ENCODE data around the gene SRRM1. TPM values are rescaled to one million over a fixed set of nuclear protein-coding genes. Genes with fewer than 3 reads are reported as not detected.
"Not testable (repeated sequence)": the region's sequence is repeated elsewhere in the genome, so short reads cannot be mapped to it uniquely, and the experiment has no call there.

The SRRM1 gene
- polyA plus RNA-seq, 1 donor (not counting 4 experiments of a cell fraction or from before 2014, with no cell fraction given) = 56.1 TPM

DNA sequence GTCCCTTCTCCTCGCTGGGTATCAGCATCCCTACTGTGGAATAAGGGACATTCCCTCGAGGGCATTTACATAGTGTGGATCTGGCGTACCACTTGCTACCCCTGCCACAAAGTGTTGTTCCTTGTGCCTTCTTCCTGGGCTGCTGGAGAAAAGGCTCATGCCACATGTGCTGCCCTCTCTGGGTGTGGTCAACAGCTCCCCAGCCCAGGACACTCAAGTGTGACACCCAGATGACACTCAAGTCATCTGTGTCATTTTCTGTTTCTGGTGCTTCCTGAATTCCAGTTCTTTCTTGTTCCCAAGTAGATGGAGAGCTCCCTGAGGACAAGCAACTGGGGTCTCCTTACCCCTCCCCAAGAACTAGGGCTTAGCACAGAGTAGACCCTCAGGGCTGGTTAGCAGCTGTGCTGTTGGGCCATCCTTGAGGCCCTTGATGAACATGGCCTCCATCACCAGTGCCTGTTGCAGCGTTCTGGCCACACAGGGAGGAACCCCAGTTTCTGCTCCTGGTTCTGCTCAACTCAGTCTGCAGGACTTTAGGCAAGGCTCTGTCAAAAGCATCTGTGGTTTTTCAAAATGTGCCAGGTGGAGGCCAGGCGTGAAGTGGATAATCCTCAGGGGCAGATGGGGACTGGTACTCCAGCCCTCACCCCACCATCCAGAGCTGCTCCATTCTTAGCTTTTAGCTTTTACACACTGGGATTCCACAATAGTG lies 53.1 kb downstream of the SRRM1 start:
- H3K27ac ChIP-seq (ENCODE audit: control insufficient read depth, insufficient read depth, low read length) = no peak overlapping the region
- no peaks in the 10 kb centered on the region for H3K9me1 ChIP-seq (ENCODE audit: control insufficient read depth, extremely low read depth, insufficient read depth, low read length)
- peaks cover 3% of the 10 kb centered on the region for H3K4me1 ChIP-seq (ENCODE audit: control insufficient read depth, extremely low read depth, insufficient read depth, low read length)
- H3K36me3 ChIP-seq (ENCODE audit: control insufficient read depth in 2 of 2, extremely low read depth in 1 of 2, insufficient read depth in 2 of 2, low read length in 2 of 2) = no peaks in the 10 kb centered on the region
- H3K4me3 ChIP-seq (ENCODE audit: control insufficient read depth in 2 of 3, extremely low read depth in 1 of 3, insufficient read depth in 2 of 3, low read depth in 1 of 3, low read length in 3 of 3) = no peak overlapping the region
- H3K9me3 ChIP-seq (ENCODE audit: control insufficient read depth, low read depth, low read length) = no peaks in the 10 kb centered on the region
- no peaks in the 10 kb centered on the region for H3K79me2 ChIP-seq (ENCODE audit: control insufficient read depth, insufficient read depth, low read length)
- H4K20me1 ChIP-seq (ENCODE audit: control insufficient read depth, extremely low read depth, insufficient read depth, low read length) = no peaks in the 10 kb centered on the region
- FAIRE-seq (no peak), DNase-seq (ENCODE audit: low read depth, low spot score) (no peak)
- H3K9ac ChIP-seq (ENCODE audit: control insufficient read depth, extremely low read depth, insufficient read depth, low read length) = no peak overlapping the region
- dilution Hi-C loops (cut with MboI; ENCODE audit: extremely low pct_ligation_motif_present, low sequenced_read_pairs) = no loop called here
- H3K27me3 ChIP-seq (ENCODE audit: control insufficient read depth, extremely low read depth, insufficient read depth, low read length) = no peaks in the 10 kb centered on the region
- H2AFZ ChIP-seq (ENCODE audit: control insufficient read depth, low read length) = no peak overlapping the region
- TF ChIP-seq, protein P1, sequence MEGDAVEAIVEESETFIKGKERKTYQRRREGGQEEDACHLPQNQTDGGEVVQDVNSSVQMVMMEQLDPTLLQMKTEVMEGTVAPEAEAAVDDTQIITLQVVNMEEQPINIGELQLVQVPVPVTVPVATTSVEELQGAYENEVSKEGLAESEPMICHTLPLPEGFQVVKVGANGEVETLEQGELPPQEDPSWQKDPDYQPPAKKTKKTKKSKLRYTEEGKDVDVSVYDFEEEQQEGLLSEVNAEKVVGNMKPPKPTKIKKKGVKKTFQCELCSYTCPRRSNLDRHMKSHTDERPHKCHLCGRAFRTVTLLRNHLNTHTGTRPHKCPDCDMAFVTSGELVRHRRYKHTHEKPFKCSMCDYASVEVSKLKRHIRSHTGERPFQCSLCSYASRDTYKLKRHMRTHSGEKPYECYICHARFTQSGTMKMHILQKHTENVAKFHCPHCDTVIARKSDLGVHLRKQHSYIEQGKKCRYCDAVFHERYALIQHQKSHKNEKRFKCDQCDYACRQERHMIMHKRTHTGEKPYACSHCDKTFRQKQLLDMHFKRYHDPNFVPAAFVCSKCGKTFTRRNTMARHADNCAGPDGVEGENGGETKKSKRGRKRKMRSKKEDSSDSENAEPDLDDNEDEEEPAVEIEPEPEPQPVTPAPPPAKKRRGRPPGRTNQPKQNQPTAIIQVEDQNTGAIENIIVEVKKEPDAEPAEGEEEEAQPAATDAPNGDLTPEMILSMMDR (optimal IDR thresholded peaks at IDR 0.05 in 1 of 3, IDR thresholded peaks at IDR 0.05 in 1 of 3, conservative IDR thresholded peaks at IDR 0.05 in 1 of 3; ENCODE audit: extremely low read depth in 1 of 3, insufficient read depth in 2 of 3, low read length in 3 of 3) = no peak
- TF ChIP-seq EZH2 (IDR thresholded peaks at IDR 0.05; ENCODE audit: low read length) = no peak
- H3K4me2 ChIP-seq (ENCODE audit: control insufficient read depth, extremely low read depth, insufficient read depth, low read depth, low read length) = no peak overlapping the region

DNA sequence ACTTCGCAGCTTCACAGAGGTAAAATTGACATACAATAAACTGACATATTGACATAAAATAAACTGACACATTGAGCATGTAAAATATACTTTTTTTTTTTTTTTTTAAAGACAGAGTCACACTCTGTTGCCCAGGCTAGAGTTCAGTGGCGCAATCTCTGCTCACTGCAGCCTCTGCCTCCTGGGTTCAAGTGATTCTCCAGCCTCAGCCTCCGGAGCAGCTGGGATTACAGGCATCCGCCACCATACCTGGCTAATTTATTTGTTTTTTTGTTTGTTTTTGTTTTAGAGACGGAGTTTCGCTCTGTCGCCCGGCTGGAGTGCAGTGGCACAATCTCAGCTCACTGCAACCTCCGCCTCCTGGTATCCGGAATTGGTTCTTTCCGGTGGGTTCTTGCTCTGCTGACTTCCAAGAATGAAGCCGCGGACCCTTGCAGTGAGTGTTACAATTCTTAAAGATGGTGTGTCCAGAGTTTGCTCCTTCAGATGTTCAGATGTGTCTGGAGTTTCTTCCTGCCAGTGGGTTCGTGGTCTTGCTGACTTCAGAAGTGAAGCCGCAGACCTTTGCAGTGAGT lies 53.7 kb downstream of the SRRM1 start:
- Histone ChIP-seq H3K4me1 (ENCODE audit: control insufficient read depth, extremely low read depth, insufficient read depth, low read length) (peaks cover 3% of the 10 kb centered on the region), H3K79me2 (ENCODE audit: control insufficient read depth, insufficient read depth, low read length) (no peaks in the 10 kb centered on the region), H3K27ac (ENCODE audit: control insufficient read depth, insufficient read depth, low read length) (no peak overlapping the region), H4K20me1 (ENCODE audit: control insufficient read depth, extremely low read depth, insufficient read depth, low read length) (no peaks in the 10 kb centered on the region), H3K9me1 (ENCODE audit: control insufficient read depth, extremely low read depth, insufficient read depth, low read length) (no peaks in the 10 kb centered on the region), H3K9me3 (ENCODE audit: control insufficient read depth, low read depth, low read length) (no peaks in the 10 kb centered on the region), H2AFZ (ENCODE audit: control insufficient read depth, low read length) (no peak overlapping the region), H3K36me3 (ENCODE audit: control insufficient read depth in 2 of 2, extremely low read depth in 1 of 2, insufficient read depth in 2 of 2, low read length in 2 of 2) (no peaks in the 10 kb centered on the region), H3K4me2 (ENCODE audit: control insufficient read depth, extremely low read depth, insufficient read depth, low read depth, low read length) (no peak overlapping the region), H3K4me3 (ENCODE audit: control insufficient read depth in 2 of 3, extremely low read depth in 1 of 3, insufficient read depth in 2 of 3, low read depth in 1 of 3, low read length in 3 of 3) (no peak overlapping the region), H3K9ac (ENCODE audit: control insufficient read depth, extremely low read depth, insufficient read depth, low read length) (no peak overlapping the region), H3K27me3 (ENCODE audit: control insufficient read depth, extremely low read depth, insufficient read depth, low read length) (no peaks in the 10 kb centered on the region)
- no peak for FAIRE-seq
- dilution Hi-C loops (cut with MboI; ENCODE audit: extremely low pct_ligation_motif_present, low sequenced_read_pairs) = no loop called here
- DNase-seq (ENCODE audit: low read depth, low spot score) = no peak
- TF ChIP-seq, protein P1 (optimal IDR thresholded peaks at IDR 0.05 in 1 of 3, IDR thresholded peaks at IDR 0.05 in 1 of 3, conservative IDR thresholded peaks at IDR 0.05 in 1 of 3; ENCODE audit: extremely low read depth in 1 of 3, insufficient read depth in 2 of 3, low read length in 3 of 3) = no peak
- no peak for TF ChIP-seq EZH2 (IDR thresholded peaks at IDR 0.05; ENCODE audit: low read length)

DNA sequence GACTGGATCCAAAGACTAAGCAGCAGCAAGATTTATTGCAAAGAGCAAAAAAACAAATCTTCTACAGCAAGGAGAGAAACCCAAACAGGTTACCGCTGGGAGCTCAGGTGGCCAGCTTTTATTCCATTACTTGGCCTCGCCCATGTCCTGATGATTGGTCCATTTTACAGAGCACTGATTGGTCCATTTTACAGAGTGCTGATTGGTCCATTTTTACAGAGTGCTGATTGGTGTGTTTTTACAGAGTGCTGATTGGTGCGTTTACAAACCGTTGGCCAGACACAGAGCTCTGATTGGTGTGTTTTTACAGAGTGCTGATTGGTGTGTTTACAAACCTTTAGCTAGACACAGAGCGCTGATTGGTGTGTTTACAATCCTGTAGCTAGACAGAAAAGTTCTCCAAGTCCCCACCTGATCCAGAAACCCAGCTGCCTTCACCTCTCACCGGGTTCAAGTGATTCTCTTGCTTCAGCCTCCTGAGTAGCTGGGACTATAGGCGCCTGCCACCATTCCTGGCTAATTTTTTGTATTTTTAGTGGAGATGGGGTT lies 54.4 kb downstream of the SRRM1 start:
- H3K4me2 ChIP-seq (ENCODE audit: control insufficient read depth, extremely low read depth, insufficient read depth, low read depth, low read length); H3K36me3 ChIP-seq (ENCODE audit: control insufficient read depth in 2 of 2, extremely low read depth in 1 of 2, insufficient read depth in 2 of 2, low read length in 2 of 2); H3K9me3 ChIP-seq (ENCODE audit: control insufficient read depth, low read depth, low read length); H4K20me1 ChIP-seq (ENCODE audit: control insufficient read depth, extremely low read depth, insufficient read depth, low read length); H3K9ac ChIP-seq (ENCODE audit: control insufficient read depth, extremely low read depth, insufficient read depth, low read length); dilution Hi-C loops (cut with MboI; ENCODE audit: extremely low pct_ligation_motif_present, low sequenced_read_pairs); H3K27ac ChIP-seq (ENCODE audit: control insufficient read depth, insufficient read depth, low read length); H3K4me1 ChIP-seq (ENCODE audit: control insufficient read depth, extremely low read depth, insufficient read depth, low read length); H3K9me1 ChIP-seq (ENCODE audit: control insufficient read depth, extremely low read depth, insufficient read depth, low read length); H3K4me3 ChIP-seq (ENCODE audit: control insufficient read depth in 2 of 3, extremely low read depth in 1 of 3, insufficient read depth in 2 of 3, low read depth in 1 of 3, low read length in 3 of 3); H3K79me2 ChIP-seq (ENCODE audit: control insufficient read depth, insufficient read depth, low read length); H3K27me3 ChIP-seq (ENCODE audit: control insufficient read depth, extremely low read depth, insufficient read depth, low read length); H2AFZ ChIP-seq (ENCODE audit: control insufficient read depth, low read length); DNase-seq (ENCODE audit: low read depth, low spot score); FAIRE-seq: not testable (repeated sequence)
